Measurements from ENCODE around the gene EREG. TPM values are rescaled to one million over a fixed set of nuclear protein-coding genes. Genes with fewer than 3 reads are reported as not detected.

EREG gene
- total RNA-seq, 1 experiment from 2014 or later, result not detected

GRCh38 chr4:74378573-74378972 is 13.6 kb downstream of the EREG start:
- no peak overlapping the region for H2BK5ac ChIP-seq (ENCODE audit: insufficient read length, low read length)
- H3K27me3 Mint-ChIP-seq (ENCODE audit: low read depth), result no peaks in the 10 kb centered on the region
- no peak overlapping the region for H2BK15ac ChIP-seq (ENCODE audit: low read depth, low read length)
- H4K20me1 ChIP-seq (ENCODE audit: control insufficient read depth, insufficient read depth, insufficient read length), result no peaks in the 10 kb centered on the region
- no peak overlapping the region for H4K91ac ChIP-seq (ENCODE audit: insufficient read length, low read depth, low read length)
- no peak overlapping the region for H3K14ac ChIP-seq (ENCODE audit: insufficient read depth, low read length)
- H3K56ac ChIP-seq (ENCODE audit: insufficient read length, low read depth, low read length), result no peak overlapping the region
- H3K4me1 ChIP-seq (ENCODE audit: insufficient read depth, low read length), result no peaks in the 10 kb centered on the region
- no peaks in the 10 kb centered on the region for H3K79me2 ChIP-seq (ENCODE audit: insufficient read depth, low read length)
- H3K9me3 Mint-ChIP-seq, result no peaks in the 10 kb centered on the region
- H3K27ac ChIP-seq (ENCODE audit: insufficient read length, low read depth, low read length), result no peak overlapping the region
- no peak for TF ChIP-seq CTCF (conservative IDR thresholded peaks at IDR 0.05)
- H2AK5ac ChIP-seq (ENCODE audit: insufficient read length, low read length), result no peak overlapping the region
- no peak overlapping the region for H3K23ac ChIP-seq (ENCODE audit: insufficient read length, low read depth, low read length)
- H3K9me3 ChIP-seq (ENCODE audit: control insufficient read depth, low read depth, low read length), result no peaks in the 10 kb centered on the region
- no peak overlapping the region for H3K27ac Mint-ChIP-seq
- H3K36me3 Mint-ChIP-seq (ENCODE audit: insufficient read depth in 1 of 3, low read depth in 3 of 3), result no peaks in the 10 kb centered on the region
- no peaks in the 10 kb centered on the region for H3K27me3 ChIP-seq (ENCODE audit: insufficient read depth, low read length)
- H2BK120ac ChIP-seq (ENCODE audit: low read depth, low read length, poor library complexity, severe bottlenecking), result no peak overlapping the region
- no peaks in the 10 kb centered on the region for H3K4me1 Mint-ChIP-seq
- H3K9ac ChIP-seq (ENCODE audit: extremely low read depth, insufficient read length, low read length), result no peak overlapping the region
- H4K5ac ChIP-seq (ENCODE audit: insufficient read length, low read depth, low read length), result no peak overlapping the region
- H3K79me1 ChIP-seq (ENCODE audit: insufficient read depth, low read depth, low read length, poor library complexity, severe bottlenecking), result no peaks in the 10 kb centered on the region
- no peak overlapping the region for H2AFZ ChIP-seq (ENCODE audit: low read length)
- no peak overlapping the region for H3K4ac ChIP-seq (ENCODE audit: low read depth, low read length)
- no peak overlapping the region for H3K4me2 ChIP-seq (ENCODE audit: insufficient read depth, insufficient read length, low read length)
- no peak overlapping the region for H2BK12ac ChIP-seq (ENCODE audit: insufficient read length, low read depth, low read length)
- H3K23me2 ChIP-seq (ENCODE audit: insufficient read length, low read depth, low read length, poor library complexity, severe bottlenecking), result no peaks in the 10 kb centered on the region
- no peak overlapping the region for H3K4me3 Mint-ChIP-seq
- H2BK20ac ChIP-seq (ENCODE audit: low read depth, low read length, poor library complexity, severe bottlenecking), result no peak overlapping the region
- no peak for DNase-seq
- no peak overlapping the region for H4K8ac ChIP-seq (replicated peaks; ENCODE audit: insufficient read length, low read depth, low read length)
- H3T11ph ChIP-seq (ENCODE audit: low read length), result no peak overlapping the region
- no peak overlapping the region for H3K18ac ChIP-seq (ENCODE audit: insufficient read length, low read depth, low read length)
